Lung microvascular endothelial cell (primary cell): ENCODE measurements around the gene SYPL1. TPM values are rescaled to one million over a fixed set of nuclear protein-coding genes. Genes with fewer than 3 reads are reported as not detected.

Experiments used
- DNase-seq, 2 donors: peaks; one replicate each; pipeline versions ENCODE4 v3.0.0 to v3.0.0-alpha.2; 2010; ENCODE audit warnings: low read depth in 2 of 2
- total RNA-seq: library from RNA; depleted of rRNA; stranded (reverse); fragments of >200 nt; gene quantifications from 2 replicates; pipeline ENCODE4 v1.2.1, GENCODE V29; 2014

Gene SYPL1
- total RNA-seq, 1 donor from 2014 or later: 75.8 TPM

DNA sequence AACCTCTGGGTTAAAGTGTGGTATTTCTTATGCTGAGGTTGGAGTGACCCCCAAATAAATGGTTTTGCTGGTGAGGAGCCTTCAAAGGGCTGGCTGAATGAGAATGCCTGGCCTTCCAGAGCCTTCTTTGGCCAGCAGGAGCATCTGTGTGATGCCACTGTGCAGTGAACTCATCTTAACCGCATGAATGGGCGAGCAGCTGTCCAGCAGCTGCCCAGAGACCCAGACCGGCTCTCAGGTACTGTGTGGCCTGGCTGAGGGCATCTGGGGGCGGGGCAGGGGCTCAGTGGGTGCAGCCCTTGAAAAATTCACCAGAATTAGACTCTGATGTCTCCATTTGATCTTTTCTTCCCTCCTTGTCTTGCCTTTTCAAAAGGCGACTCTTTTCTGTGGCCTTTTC is 59.0 kb downstream of the SYPL1 start:
- DNase-seq: no peak

DNA sequence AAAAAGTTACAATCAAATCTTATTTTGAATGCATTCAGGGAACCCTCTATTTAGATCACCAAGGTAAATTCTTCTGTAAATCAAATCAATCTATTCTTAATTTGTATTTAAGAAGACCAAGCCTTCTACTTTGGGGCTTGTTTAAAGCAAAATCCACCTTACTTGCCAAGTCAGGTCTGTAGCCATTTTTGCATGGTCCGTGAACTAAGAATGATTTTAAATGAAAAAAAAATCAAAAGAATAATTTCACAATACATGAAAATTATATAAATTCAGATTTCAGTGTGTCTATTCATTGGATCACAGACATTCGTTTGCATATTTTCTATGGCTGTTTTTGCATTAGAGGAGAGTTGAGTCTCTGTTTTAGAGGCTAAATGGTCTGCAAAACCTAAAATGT is 59.4 kb downstream of the SYPL1 start:
- DNase-seq: no peak

DNA sequence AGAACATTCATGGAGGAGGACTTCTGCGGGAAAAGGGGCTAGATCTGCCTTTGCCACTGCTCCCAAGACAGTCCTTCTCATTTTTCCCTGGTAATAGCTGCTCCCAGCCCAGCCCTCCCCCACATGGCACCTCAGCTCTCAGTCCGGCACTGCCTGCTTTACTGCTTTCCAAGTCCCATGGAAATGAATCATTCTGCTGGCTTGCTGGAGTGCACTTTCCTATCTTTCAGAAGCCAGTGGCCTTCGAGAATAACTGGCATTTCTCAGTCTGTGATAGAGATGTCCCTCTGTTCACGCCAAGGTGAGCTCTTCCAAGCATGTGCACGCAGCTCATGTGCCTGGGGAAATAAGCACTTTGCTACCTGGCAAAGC is 61.4 kb downstream of the SYPL1 start:
- DNase-seq: peak; percentile 49 to 64

DNA sequence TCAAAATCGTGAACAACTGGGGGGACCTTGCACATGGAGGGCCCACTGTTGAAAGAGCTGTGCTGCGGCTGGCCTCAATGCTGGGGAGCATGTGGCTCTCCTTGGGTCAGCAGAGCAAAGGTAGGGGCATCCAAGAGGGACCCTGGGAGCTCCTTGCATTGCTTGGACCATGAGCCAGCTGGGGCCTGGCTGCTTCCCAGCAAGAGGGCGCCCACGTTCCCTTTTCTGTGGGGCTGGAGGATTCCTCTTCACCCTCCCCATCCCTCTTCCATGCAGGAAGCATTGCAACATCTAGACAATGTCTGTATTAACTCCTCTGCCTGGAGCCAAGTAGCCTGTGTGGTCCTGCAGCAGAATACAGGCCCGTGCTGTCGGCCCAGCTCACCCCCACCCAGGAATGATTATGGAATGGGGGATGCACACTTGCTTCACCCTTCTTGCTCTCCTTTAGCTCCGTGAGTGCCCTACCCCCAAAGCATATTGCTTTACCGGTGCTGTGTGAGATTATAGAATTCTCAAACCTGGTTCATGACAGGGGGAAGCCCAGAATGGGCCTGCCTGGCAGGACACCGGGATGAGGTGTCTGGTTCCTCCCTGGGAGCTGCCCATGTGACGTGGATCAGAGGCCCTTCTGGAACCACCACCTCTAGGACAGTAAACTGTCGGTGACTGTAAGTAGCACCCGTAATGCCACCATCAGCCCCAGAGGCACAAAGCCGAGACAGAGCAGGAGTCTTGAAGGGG is 61.9 kb downstream of the SYPL1 start:
- peak; percentile 46 to 55 for DNase-seq

DNA sequence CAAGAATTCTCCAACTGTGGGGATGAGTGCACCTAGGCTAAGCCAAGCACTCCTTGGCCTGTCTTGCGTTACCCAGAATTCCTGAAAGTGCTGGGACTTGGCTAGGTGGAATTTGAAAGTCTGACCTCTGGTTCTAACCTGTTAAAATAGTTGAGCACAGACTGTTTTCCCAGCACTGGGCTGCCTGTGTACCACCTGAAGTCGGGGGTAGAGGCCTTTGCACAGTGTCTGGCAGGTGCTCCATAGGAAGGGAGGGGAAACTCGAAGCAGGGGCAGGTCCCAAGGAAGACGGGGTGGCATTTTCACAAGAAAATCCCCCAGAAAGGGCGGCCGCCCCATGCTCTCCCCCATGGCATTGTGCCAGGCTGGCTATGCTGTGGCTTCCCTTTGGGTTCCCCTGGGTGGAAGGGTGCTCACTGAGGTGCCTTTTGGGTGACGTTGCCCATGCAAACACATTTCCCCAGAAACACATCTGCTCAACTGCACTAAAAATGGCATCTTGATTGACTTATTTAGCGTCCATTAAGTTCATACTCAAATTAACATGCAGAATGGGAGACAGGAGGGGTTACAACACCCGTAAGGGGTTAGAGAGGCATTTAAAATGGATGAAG is 62.9 kb downstream of the SYPL1 start:
- no peak for DNase-seq

DNA sequence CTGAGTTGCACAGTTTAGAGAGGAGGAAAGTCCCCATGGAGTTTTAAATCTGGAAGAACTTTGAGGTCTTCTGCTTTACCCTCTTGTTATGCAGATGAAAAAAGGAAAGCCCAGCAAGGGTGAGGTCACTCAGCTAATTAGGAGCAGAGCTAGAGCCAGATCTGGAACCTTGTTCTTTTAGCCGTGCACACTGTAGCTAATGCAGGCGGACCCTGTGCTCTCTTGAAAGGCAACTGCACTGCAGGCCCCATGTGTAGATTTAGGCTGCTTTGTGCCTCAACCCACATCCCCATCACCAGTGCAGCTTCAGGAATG is 63.4 kb downstream of the SYPL1 start:
- no peak for DNase-seq

DNA sequence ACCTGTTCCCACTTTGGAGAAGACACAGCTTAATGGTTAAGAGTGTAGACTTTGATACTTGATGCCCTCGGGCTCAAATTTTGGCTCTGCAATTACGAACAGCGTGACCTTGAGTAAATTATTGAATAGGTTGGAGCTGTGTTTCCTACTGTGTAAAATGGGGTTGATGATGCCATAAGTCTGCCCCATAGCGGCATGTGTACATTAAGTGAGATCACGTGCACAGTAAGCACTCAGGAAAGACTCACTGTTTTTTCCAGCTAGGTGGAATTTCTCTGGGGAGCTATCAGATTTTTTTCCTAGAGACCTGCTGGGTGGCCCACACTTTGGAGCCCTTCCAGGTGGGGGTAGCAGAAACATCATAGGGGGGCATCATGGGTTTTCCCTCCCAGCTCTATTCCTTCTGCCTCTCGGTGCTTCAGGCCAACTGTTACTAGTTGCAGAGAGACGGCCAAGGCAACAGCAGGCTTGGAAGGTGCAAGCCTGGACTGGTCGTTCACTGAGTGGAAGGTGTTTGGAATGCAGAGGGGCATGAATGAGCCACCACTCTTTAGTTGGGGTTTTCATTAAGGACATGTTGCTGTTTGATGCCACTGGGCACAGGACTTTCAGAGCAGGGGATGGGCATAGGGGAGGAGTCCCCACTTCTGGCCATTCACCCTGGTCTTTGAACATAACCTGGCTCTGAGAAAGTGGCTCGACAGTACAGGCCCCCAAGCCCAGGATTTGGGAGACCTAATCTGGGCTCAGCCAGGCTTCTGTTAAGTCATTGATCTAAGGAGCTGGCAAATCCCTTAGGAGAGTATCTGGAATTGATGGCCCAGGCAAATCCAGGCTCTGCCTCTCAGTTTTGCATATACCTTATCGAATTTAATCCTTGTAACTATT is 64.0 kb downstream of the SYPL1 start:
- no peak for DNase-seq

DNA sequence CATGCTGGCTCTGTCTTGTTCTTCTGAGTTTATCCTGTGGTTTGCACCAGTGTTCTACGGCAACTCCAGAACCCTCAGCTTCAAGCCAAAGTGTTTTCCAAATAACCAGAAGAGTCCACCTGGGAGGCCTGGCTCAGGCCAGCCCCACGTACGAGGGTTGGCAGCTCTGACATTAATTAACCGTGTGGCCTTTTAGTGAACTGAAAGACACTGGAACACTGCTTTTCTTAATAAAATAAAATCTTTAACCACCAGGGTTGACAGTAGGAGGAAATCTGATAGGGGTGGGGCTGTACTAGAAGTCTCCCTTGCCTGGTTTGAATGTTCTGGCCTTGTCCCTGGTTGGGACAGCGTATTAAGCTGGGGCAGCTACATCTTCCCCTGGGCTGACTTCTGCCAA is 64.9 kb downstream of the SYPL1 start:
- no peak for DNase-seq

DNA sequence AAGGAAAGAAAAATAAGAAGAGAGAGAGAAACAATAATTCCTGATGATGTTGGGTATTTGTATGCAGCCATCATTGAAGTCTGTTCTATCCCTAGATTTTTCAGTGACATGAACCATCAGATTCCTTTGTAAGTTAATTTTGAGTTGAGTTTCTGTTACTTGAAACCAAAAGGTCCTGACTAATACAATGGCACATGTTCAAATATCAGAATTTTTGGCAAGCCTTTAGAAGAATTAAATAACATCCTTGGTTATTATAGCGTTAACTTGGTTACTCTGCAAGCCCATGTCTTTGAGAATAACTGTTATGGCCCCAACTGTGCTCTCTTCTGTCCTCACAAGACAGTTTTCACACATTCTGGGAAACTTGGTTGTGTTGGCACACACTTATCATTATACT is 66.5 kb downstream of the SYPL1 start:
- DNase-seq: no peak

DNA sequence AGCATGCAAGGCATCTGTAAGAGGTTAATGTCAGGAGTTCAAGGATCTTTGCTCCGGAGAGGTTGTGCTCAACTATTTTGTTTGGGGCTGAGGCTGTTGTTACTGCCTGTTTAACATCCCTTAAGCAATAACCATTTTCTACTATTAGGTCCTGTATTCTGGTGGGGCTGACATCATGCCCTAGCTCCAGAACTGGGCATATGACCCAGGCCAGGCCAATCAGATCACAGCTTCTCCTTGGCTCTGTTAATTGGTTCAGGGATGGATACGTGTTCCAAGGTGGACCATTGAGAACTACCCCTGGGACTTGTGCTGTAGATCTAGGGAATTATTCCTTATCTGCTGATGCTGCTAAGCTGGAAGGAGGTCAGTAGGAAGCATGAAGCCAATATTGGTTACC is 67.0 kb downstream of the SYPL1 start:
- no peak for DNase-seq

DNA sequence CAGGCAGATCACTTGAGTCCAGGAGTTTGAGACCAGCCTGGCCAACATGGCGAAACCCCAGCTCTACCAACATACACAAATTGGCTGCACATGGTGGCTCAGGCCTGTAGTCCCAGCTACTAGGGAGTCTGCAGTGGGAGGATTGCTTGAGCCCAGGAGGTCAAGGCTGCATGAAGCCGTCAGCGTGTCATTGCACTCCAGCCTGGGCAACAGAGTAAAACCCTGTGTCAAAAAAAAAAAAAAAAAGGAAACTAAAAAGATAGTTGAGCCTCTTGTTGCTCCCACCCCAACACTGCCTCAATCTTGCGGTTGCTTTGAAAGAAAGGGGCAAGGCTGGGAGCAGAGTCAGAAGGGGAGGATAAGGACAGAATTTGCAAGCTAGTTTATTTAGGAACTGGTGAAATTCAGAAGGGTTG is 69.9 kb downstream of the SYPL1 start:
- DNase-seq: no peak

DNA sequence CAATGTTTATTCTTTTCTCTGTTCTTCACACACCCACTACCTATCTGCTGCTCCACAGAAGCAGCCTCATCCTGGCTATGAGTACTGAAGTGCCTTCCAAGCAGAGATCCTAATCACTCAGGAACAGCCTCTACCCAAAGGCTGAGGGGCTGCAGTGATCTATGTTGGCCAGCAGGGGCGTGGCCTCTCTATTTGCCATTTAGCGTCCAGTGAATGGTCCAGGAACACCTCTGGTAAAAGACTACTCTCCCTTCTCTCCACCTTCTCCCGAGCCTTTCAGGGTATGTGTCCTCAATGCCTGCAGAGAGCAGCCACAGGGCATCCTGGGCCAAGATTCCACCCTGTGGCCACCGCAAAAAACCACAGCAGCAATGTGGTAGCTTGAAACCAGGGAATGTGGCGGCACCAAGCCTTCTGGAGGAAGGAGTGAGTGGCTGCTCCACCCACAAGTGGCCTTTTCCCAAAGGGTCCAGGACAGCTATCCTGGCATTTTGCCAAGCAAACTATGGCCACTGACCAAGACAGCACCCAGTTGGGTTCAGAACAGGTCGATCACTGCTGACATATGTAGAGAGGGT is 70.9 kb downstream of the SYPL1 start:
- peak; percentile 50 to 63 for DNase-seq

Other genes starting within 250 kb of the SYPL1 start
- 3.5 and 4.6 TPM in 2 replicates for gene ATXN7L1, start 235.7 kb downstream of the SYPL1 start, total RNA-seq
- gene CDHR3, start 149.0 kb downstream of the SYPL1 start, total RNA-seq: 0.60 and 1.1 TPM in 2 replicates
- gene NAMPT, start 172.7 kb upstream of the SYPL1 start, total RNA-seq: 172 and 320 TPM in 2 replicates